ENCODE data around the gene TRAPPC1.

The TRAPPC1 gene

GRCh38 chr17:7903154-7904103 is 28.3 kb downstream of the TRAPPC1 start:
- DNase-seq (ENCODE audit: low read depth) = no peak

DNA sequence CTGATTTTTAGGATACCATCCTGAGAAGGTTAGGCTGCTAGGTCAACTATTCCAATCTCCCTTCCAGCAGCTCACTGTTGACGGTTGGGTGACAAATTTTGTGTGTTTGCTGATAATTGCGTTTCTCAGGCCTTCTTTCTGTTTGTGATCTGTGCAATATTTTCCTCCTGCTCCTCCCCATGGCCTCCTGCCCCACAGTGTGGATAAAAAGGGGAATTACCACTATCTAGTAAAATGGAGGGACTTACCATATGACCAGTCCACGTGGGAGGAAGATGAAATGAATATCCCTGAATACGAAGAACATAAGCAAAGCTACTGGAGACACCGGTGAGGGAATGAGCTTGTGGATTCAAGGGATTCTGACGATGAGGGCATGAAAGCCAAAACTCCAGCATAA is 34.0 kb downstream of the TRAPPC1 start:
- DNase-seq (ENCODE audit: low read depth) = no peak

DNA sequence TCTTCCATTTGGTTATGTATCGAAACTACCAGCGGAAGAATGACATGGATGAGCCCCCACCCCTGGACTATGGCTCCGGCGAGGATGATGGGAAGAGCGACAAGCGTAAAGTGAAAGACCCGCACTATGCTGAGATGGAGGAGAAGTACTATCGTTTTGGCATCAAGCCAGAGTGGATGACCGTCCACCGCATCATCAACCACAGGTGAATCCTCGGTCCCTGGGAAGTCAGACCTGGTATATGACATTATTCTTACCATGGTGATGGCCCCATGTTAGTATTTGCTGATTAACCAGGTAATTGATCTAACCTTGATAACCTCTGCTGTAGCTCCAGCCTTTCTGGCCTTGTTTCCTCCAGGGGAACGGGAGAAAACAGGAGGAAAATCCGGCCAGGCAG is 34.7 kb downstream of the TRAPPC1 start:
- DNase-seq (ENCODE audit: low read depth) = no peak

DNA sequence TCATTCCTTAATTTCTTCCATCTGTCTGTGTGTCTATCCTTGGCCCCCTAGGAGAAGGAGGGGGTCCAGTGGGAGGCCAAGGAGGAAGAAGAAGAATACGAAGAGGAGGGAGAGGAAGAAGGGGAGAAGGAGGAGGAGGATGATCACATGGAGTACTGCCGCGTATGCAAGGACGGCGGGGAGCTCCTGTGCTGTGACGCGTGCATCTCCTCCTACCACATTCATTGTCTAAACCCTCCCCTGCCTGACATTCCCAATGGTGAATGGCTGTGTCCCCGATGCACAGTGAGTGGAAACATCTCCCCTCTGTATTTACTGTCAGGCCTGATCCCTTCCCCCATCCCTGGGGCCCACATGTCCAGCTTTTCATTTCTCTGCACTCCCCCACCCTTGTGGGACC is 36.9 kb downstream of the TRAPPC1 start:
- no peak for DNase-seq (ENCODE audit: low read depth)

GRCh38 chr17:7894226-7894625 is 37.5 kb downstream of the TRAPPC1 start:
- no peak for DNase-seq (ENCODE audit: low read depth)

DNA sequence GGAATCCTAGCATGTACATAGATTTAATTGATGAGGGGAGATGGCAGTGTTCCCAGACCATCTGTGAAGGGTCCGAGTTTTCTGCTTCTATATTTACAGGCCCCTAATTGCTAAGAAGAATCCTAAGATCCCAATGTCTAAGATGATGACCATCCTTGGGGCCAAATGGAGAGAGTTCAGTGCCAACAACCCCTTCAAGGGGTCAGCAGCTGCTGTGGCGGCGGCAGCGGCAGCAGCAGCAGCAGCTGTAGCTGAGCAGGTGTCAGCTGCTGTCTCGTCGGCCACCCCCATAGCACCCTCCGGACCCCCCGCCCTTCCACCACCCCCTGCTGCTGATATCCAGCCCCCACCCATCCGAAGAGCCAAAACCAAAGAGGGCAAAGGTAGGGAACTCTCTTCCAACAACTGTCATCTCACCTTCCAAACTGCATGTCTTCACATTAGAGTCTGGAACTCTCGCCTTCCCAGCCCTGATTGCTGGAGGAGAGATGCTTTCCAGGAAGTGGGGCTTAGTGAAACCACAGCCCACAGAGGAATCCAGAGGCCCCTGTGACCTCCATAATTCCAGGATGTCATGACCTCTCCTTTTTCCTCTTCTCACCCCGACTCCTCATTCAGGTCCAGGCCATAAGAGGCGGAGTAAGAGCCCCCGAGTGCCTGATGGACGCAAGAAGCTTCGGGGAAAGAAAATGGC is 38.4 kb downstream of the TRAPPC1 start:
- DNase-seq (ENCODE audit: low read depth) = no peak

DNA sequence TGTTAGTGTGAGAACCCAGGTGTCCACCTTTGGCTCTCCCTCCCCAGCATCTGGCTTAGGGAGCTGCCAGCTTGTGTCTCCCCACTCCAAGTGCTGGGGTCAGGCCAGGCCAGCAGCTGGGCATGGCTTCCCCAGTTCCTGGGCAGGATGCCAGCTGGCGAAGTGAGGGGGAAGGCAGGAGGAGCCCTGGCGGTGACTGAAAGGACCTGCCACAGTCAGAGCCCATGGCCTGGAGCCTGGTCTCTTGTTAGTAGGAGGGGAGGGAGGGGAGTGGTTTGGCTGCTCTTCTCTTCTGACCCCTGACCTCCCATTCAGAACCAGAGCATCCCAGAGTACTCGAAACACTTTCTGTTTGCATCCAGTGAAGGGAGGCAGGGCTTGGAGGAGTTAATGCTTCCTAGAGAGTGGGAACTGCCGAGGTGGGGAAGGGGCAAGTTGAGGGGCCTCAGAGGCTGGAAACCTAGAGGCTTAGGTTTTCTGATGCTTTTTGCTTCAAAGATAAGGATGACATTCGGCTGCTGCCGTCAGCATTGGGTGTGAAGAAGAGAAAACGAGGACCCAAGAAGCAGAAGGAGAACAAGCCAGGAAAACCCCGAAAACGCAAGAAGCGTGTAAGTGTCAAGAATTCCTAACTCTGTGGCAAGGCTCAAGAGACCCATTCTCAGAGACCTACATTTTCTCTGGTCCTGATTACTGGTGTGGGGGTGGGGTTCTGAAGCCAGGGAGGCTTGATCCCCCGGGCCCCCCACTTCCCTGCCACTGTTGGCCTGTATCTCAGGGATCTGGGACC is 42.4 kb downstream of the TRAPPC1 start:
- no peak for DNase-seq (ENCODE audit: low read depth)

GRCh38 chr17:7888184-7888920 is 43.4 kb downstream of the TRAPPC1 start, which contains the start of gene CHD3:
CHD3 (plus strand) TSS chr17:7888789; CDS start chr17:7889001, 212 bp downstream.
- peak; percentile 18 for DNase-seq (ENCODE audit: low read depth)

GRCh38 chr17:7887482-7888183 is 44.1 kb downstream of the TRAPPC1 start:
- peak; percentile 80 for DNase-seq (ENCODE audit: low read depth)

DNA sequence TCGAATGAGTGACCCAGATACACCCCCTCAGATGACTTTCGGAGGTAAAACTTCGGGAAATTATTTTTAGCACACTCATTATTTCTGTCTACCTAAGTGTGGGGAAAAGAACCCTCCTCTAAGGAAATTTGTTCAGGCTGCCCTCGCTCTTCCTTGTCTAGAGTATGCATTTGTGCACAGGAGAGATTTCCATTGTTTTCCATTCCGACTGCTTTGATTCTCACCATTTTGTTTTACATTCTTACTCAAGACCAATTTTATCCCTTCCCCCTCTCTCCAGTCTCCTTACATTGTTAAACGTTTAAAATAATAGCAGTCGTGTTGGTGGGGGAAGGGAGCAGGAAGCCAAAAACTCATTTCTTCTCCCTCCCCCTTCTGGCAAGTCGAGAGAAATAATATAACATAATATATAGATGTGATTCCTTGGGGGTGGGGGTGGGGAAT is 44.7 kb downstream of the TRAPPC1 start:
- DNase-seq (ENCODE audit: low read depth) = no peak

GRCh38 chr17:7886227-7887037 is 45.3 kb downstream of the TRAPPC1 start:
- no peak for DNase-seq (ENCODE audit: low read depth)

GRCh38 chr17:7885367-7886226 is 46.1 kb downstream of the TRAPPC1 start:
- peak; percentile 42 for DNase-seq (ENCODE audit: low read depth)

GRCh38 chr17:7884581-7885366 is 47.0 kb downstream of the TRAPPC1 start:
- DNase-seq (ENCODE audit: low read depth) = peak; percentile 57

DNA sequence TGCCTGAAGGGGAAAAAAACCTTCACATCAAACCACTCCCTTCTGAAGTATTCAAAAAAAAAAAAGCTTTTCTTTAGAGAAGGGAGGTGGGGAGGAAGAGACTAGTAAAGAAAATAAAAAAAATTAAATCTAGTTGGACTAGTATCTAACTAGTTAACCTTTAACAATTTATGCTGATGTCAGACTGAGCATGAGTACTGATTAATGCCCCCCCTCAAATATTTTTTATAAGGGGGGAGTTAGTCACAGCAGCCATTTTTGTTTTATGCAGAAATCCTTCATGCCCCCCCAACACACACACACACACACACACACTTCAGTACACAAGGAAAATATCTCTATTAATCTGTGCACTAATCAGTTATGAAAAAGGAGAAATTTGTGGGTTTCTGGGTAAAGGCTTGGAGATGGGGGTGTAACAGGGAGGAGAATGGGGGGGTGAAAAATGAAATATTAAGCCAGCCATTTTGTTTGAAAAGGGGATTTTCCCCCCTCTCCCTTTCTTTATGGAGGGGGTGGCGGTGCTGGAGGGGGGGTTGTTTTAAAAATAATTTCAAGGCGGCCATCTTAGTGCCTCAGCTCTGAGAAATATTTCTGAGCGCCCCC is 47.9 kb downstream of the TRAPPC1 start:
- no peak for DNase-seq (ENCODE audit: low read depth)

GRCh38 chr17:7882629-7883028 is 49.1 kb downstream of the TRAPPC1 start:
- DNase-seq (ENCODE audit: low read depth) = no peak

- DNase-seq (ENCODE audit: low read depth) = no peak
These were observed 49.7 kb downstream of the TRAPPC1 start for GRCh38 chr17:7882068-7882467.

DNA sequence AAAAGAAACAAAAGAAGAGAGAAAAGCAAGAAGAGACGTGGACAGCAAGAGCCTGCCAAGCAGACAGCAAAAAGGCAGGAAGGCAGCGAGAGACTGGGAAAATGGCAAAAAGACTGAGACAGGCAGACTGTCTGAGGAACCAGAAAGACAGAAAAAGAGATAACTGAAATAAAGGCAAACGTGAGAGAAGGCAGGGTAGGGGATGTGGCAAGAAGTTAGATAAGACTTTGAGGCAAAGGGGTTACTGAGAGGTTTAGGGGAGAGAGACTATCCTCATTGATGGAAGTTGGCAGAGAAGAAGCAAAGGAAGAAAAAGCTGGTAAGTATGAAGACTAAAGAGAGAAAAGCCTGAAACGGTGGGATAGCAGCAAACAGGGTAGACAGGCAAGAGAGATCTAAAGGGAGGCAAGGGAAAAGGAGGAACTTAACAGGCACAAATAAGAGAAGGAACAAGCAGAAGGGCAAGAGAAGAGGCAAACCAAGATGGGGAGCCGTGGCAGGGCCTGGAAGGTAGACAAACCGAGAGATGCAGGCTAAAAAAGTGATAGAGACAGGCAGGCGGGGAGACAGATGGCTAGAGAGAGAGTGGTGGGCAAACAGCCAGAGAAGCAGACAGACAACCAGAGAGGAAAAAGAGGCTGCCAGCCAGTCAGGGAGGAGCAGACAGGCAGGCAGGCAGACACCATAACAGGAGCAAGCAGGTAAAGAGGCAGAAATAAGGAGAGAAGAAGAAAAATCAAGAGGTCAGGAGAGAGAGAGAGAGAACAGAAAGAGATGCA is 50.3 kb downstream of the TRAPPC1 start:
- DNase-seq (ENCODE audit: low read depth) = no peak
